Stimulated activated naive CD8-positive, alpha-beta T cell treated with anti-CD3 and anti-CD28 coated beads, Interleukin-15, Interleukin-2, amounts not matched to agents 100 U/mL and 50 U/mL, for 24 hours (primary cell): ENCODE measurements around the gene MS4A10.
"Not testable (repeated sequence)": the region's sequence is repeated elsewhere in the genome, so short reads cannot be mapped to it uniquely, and the experiment has no call there.

Experiments used
- ATAC-seq: fragments of 150-1000 bp; cut with Tn5 transposase; one replicate; pipeline ENCODE4 v1.10.0; 2021
- DNase-seq: peaks from one replicate; pipeline ENCODE4 v3.0.0; 2021

Gene MS4A10

GRCh38 chr11:60785136-60785535, at the start of gene MS4A10:
MS4A10 (plus strand) TSS chr11:60785333; CDS start chr11:60790336, 5,003 bp downstream.
- ATAC-seq: no peak

GRCh38 chr11:60739114-60739513, 46.0 kb upstream of the MS4A10 start:
- no peak for ATAC-seq

More at GRCh38 chr11:60785136-60785535, at the start of gene MS4A10:
- DNase-seq: no peak

GRCh38 chr11:60740573-60740972, 44.6 kb upstream of the MS4A10 start:
- ATAC-seq (no peak), DNase-seq (no peak)

More at GRCh38 chr11:60739114-60739513, 46.0 kb upstream of the MS4A10 start:
- no peak for DNase-seq

GRCh38 chr11:60741421-60741820, 43.7 kb upstream of the MS4A10 start:
- no peak for DNase-seq
- ATAC-seq: no peak

GRCh38 chr11:60743058-60743457, 42.1 kb upstream of the MS4A10 start:
- no peak for ATAC-seq
- no peak for DNase-seq

GRCh38 chr11:60744114-60744513, 41.0 kb upstream of the MS4A10 start:
- ATAC-seq (no peak), DNase-seq (no peak)

GRCh38 chr11:60747359-60747873, 37.7 kb upstream of the MS4A10 start:
- no peak for DNase-seq
- no peak for ATAC-seq

- DNase-seq (no peak), ATAC-seq (no peak)
Observed at GRCh38 chr11:60748225-60748624, 36.9 kb upstream of the MS4A10 start.

- ATAC-seq (no peak), DNase-seq (no peak)
Observed at GRCh38 chr11:60748821-60749220, 36.3 kb upstream of the MS4A10 start.

GRCh38 chr11:60750911-60751310, 34.2 kb upstream of the MS4A10 start:
- no peak for ATAC-seq
- DNase-seq: no peak

GRCh38 chr11:60753309-60753708, 31.8 kb upstream of the MS4A10 start:
- DNase-seq (no peak), ATAC-seq (no peak)

- DNase-seq: no peak
- ATAC-seq: no peak
Observed at GRCh38 chr11:60754887-60755286, 30.2 kb upstream of the MS4A10 start.

GRCh38 chr11:60756307-60757032, 28.7 kb upstream of the MS4A10 start, which contains the start of gene MS4A15:
MS4A15 (plus strand) TSS chr11:60756867; CDS start chr11:60763734, 6,867 bp downstream.
- ATAC-seq (no peak), DNase-seq (no peak)

- no peak for ATAC-seq
- DNase-seq: no peak
Observed at GRCh38 chr11:60757231-60757800, 27.8 kb upstream of the MS4A10 start.

- DNase-seq, ATAC-seq: not testable (repeated sequence)
Observed at GRCh38 chr11:60758671-60759070, 26.5 kb upstream of the MS4A10 start.

- not testable (repeated sequence) for DNase-seq, ATAC-seq
Observed at GRCh38 chr11:60759438-60760225, 25.5 kb upstream of the MS4A10 start.

- no peak for ATAC-seq
- no peak for DNase-seq
Observed at GRCh38 chr11:60761436-60762190, 23.5 kb upstream of the MS4A10 start.

GRCh38 chr11:60762851-60763691, 22.1 kb upstream of the MS4A10 start:
- peak; percentile 39 for ATAC-seq
- DNase-seq: no peak

- DNase-seq (no peak), ATAC-seq (no peak)
Observed at GRCh38 chr11:60763692-60764369, 21.3 kb upstream of the MS4A10 start.

- ATAC-seq: no peak
- no peak for DNase-seq
Observed at GRCh38 chr11:60764879-60765278, 20.3 kb upstream of the MS4A10 start.
